Lower lobe of right lung (tissue), 2 donors: ENCODE results near the gene CABLES2. TPM values are rescaled to one million over a fixed set of nuclear protein-coding genes. Genes with fewer than 3 reads are reported as not detected.

ENCODE experiments used
- ATAC-seq, 2 donors: fragments of 200-7000 bp; cut with Tn5 transposase; one replicate each; pipeline ENCODE4 v1.9.1; 2020 to 2022; ENCODE audit warnings: mild to moderate bottlenecking in 2 of 2, moderate library complexity in 2 of 2
- DNase-seq: peaks from one replicate; pipeline ENCODE4 v3.0.0-alpha.2; 2020
- H3K27ac ChIP-seq: fragments of 200-600 bp; one replicate; pipeline ENCODE4 v1.8.0; 2022
- H3K27me3 ChIP-seq: fragments of 200-600 bp; one replicate; pipeline ENCODE4 v1.8.0; 2022; ENCODE audit warnings: low read depth
- H3K36me3 ChIP-seq: fragments of 200-600 bp; one replicate; pipeline ENCODE4 v1.8.0; 2022; ENCODE audit warnings: mild to moderate bottlenecking
- H3K4me1 ChIP-seq: fragments of 200-600 bp; one replicate; pipeline ENCODE4 v1.8.0; 2022
- H3K4me3 ChIP-seq: fragments of 200-600 bp; one replicate; pipeline ENCODE4 v1.8.0; 2022; ENCODE audit warnings: mild to moderate bottlenecking
- H3K9me3 ChIP-seq: fragments of 200-600 bp; one replicate; pipeline ENCODE4 v1.8.0; 2022
- intact Hi-C: fragments of 100-400 bp; cut with DNase I; formaldehyde crosslinking; loops from one replicate; pipeline ENCODE4 v1.11.0; 2022
- total RNA-seq: library from RNA; stranded (reverse); fragmentation: NEBNext Ultra II Directional; extraction: Animal tissue kit (Norgen Biotek cat#: 25700); gene quantifications from one replicate; pipeline ENCODE4 v1.2.1, GENCODE V29; 2021
- TF ChIP-seq, protein P1 (sequence below): fragments of 200-600 bp; IDR thresholded peaks from one replicate; pipeline ENCODE4 v1.8.0; 2022; ENCODE audit warnings: antibody characterized with exemption, mild to moderate bottlenecking
- donor health status: DM: no; HTN: yes; CAD: no; lungs with severe emphysema.

CABLES2 gene
- total RNA-seq, 1 donor from 2014 or later, result 4.5 TPM

DNA sequence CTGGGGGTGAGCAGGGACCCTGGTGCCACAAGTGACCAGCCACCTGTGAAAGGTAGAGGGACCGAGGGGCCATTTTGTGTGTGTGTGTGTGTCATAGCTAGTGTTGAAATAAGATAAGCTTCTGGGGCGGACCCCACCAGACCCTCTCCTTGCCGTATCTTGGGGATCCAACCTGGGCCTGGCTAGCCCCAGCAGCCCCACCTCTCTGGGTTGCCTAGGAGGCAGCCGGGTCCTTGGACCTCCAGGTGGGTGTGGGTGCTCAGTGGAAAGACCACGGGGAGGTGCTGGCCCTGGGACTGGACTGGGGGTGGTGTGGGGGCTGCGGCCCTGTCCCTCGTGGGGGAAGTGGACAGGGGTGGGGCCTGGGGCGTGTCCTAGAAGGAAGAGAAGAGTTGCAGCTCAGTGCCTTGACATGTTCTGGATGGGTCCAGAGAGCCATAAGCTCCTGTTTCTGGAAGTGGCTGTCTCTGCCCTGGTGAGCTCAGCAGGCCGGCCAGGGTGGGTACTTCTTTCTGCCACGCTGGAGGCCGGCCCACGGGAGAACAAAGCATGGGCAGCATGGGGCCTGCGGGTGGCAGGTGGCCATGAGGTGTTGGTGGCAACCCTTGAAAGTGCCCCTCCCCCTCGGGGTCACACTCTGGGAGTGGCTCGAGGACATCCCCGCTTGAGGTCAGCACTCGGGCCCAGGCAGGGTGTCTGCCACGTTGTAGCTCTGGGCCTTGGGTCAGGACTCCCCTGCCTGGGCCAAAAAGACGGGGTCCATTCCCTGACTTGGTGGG lies 11.8 kb upstream of the CABLES2 start:
- TF ChIP-seq, protein P1, sequence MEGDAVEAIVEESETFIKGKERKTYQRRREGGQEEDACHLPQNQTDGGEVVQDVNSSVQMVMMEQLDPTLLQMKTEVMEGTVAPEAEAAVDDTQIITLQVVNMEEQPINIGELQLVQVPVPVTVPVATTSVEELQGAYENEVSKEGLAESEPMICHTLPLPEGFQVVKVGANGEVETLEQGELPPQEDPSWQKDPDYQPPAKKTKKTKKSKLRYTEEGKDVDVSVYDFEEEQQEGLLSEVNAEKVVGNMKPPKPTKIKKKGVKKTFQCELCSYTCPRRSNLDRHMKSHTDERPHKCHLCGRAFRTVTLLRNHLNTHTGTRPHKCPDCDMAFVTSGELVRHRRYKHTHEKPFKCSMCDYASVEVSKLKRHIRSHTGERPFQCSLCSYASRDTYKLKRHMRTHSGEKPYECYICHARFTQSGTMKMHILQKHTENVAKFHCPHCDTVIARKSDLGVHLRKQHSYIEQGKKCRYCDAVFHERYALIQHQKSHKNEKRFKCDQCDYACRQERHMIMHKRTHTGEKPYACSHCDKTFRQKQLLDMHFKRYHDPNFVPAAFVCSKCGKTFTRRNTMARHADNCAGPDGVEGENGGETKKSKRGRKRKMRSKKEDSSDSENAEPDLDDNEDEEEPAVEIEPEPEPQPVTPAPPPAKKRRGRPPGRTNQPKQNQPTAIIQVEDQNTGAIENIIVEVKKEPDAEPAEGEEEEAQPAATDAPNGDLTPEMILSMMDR, result no peak
- DNase-seq (no peak), ATAC-seq (no peak)
- Histone ChIP-seq H3K36me3 (no peaks in the 10 kb centered on the region), H3K27me3 (peaks cover 3% of the 10 kb centered on the region), H3K27ac (no peak overlapping the region), H3K4me3 (no peak overlapping the region), H3K4me1 (no peaks in the 10 kb centered on the region), H3K9me3 (no peaks in the 10 kb centered on the region)
- intact Hi-C loops, result no loop called here

DNA sequence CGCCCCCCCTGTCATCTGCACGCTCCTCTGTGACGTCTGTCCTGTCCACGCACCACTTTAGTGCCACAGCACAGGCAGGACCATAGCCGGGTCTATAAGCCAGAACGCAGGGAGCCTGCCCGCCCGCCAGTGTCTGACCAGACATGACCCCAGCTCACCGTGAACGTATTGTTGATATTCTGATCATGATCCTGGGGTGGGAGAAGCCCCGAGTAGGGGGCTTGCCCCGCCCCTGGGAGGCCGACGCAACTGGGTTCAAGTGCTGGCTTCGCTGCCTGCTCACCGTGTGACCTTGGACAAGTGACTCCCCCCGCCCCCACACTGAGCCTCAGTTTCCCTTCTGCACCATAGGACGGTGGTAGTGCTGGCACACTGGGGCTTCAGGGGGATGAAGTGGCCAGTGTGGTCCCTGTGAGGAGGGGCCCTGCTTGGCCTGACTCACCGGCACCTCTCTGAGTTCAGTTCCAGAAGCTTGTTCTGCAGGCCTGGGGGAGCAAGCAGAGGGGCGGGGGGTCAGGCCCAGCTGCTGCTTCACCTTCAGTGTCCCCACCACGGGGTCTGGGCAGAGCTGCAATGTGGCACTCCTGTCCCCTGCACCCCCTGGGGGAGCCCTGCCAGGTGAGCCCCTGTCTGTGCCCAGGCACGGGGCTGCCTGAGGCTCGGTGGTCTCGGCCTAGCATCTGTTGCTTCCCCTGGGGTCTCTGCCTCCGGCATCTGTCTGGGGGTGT lies 11.1 kb upstream of the CABLES2 start:
- Histone ChIP-seq H3K4me3 (no peak overlapping the region), H3K36me3 (no peaks in the 10 kb centered on the region), H3K4me1 (no peaks in the 10 kb centered on the region), H3K27ac (no peak overlapping the region), H3K27me3 (peaks cover 3% of the 10 kb centered on the region), H3K9me3 (no peaks in the 10 kb centered on the region)
- ATAC-seq (no peak), DNase-seq (no peak)
- TF ChIP-seq, protein P1, result no peak
- intact Hi-C loops, result no loop called here

DNA sequence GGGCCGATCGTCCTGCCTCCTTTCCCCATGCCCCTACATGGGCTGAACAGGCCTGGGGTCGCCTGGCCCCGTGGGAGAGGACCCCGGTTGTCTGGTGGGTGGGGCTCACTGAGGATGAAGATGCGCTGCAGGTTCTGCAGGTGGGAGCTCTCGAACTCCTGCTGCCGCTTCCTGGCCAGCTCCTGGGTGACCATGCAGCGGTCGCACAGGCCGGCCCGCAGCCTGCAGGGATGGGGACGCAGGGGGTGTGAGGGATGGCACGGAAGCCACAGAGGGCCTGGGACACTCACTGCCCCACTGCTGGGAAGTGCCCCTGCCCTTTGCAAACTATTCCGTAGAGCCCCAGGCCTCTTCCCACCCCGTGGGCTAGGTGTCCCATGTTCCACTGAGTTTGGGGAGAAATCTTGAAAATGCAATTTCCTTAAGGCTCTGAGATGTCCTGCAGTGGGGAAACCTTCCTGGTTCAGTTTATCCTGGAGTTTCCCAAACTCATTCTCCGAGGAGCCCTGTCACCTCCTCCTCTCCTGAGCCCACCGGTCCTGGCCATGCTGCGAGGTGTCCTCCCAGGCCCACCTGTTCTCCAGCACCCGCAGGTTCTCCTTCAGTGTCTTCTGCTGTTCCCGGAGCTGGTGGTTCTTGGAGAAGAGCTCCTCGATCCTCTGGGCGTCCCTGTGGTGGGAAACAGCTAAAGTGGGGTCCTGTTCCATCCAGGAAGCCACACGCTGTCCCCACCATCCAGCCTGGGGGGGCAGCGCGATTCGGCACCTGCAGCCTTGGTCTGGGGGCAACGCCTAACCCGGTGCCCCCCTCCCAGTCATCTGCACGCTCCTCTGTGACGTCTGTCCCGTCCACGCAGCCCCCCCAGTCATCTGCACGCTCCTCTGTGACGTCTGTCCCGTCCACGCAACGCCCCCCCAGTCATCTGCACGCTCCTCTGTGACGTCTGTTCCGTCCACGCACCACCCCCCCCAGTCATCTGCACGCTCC lies 9.9 kb upstream of the CABLES2 start:
- H3K27ac ChIP-seq, result no peak overlapping the region
- no peaks in the 10 kb centered on the region for H3K9me3 ChIP-seq
- ATAC-seq, result no peak
- no peak for DNase-seq
- H3K4me3 ChIP-seq, result no peak overlapping the region
- no peaks in the 10 kb centered on the region for H3K36me3 ChIP-seq
- peaks cover 3% of the 10 kb centered on the region for H3K27me3 ChIP-seq
- no peaks in the 10 kb centered on the region for H3K4me1 ChIP-seq
- TF ChIP-seq, protein P1, result no peak
- intact Hi-C loops, result no loop called here

DNA sequence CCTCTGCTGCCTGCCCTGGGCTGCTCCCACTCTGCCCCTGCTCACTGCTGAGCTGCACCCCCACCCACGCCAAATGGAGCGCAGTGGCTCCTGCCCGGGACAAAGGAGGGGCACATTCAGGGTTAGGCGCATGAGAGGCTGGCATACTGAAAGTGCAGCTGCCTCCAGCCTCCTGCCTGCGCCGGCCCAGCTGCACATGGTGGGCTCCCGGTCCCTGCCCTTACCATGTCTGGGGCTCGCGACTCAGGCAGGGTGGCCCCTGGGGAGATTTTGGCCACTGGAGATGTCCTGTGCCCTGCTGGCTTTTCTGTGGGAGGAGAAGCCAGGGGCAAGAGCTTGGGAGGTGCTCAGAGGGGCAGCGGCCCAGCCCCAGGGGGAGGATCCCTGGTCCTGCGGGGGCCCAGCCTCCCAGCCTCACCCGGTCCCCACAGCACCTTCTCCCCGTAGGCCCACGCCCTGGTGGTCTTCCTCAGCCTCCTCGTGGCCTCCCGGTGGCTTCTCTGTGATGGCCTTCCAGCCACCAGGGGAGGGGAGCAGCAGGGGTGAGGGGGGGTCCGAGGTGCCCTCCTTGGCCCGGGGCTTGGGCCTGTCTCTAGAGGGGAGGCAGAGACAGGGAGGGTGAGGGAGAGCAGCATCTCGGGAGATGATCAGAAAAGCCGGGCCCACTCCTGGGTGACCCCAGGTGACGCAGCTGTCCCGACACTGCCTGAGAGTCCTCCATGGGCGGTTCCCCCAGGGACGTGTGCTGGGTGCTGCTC lies 8.4 kb upstream of the CABLES2 start:
- H3K4me3 ChIP-seq, result no peak overlapping the region
- no peak for ATAC-seq
- H3K36me3 ChIP-seq, result no peaks in the 10 kb centered on the region
- intact Hi-C loops, result no loop called here
- H3K9me3 ChIP-seq, result no peaks in the 10 kb centered on the region
- TF ChIP-seq, protein P1, result no peak
- peaks cover 3% of the 10 kb centered on the region for H3K27me3 ChIP-seq
- H3K27ac ChIP-seq, result no peak overlapping the region
- no peak for DNase-seq
- H3K4me1 ChIP-seq, result peaks cover under 1% of the 10 kb centered on the region
